Stromal cell of bone marrow (primary cell): ENCODE data around the gene RDX.

Experiments used
- DNase-seq: peaks from one replicate; pipeline ENCODE4 v3.0.0-alpha.2; 2012; ENCODE audit warnings: low read depth

The RDX gene

GRCh38 chr11:110130642-110131238, 165.7 kb downstream of the RDX start:
- no peak for DNase-seq

GRCh38 chr11:110128161-110128560, 168.3 kb downstream of the RDX start:
- DNase-seq: no peak

- DNase-seq: no peak
Measured at GRCh38 chr11:110126936-110127335, 169.5 kb downstream of the RDX start.

- DNase-seq: no peak
Measured at GRCh38 chr11:110125632-110126031, 170.8 kb downstream of the RDX start.
